ENCODE measurements around the gene CCP110. TPM values are rescaled to one million over a fixed set of nuclear protein-coding genes. Genes with fewer than 3 reads are reported as not detected.

The CCP110 gene
- total RNA-seq, 1 experiment from 2014 or later, result 21.6 TPM

- no peak overlapping the region for H3K27ac ChIP-seq (ENCODE audit: insufficient read length, low read depth, low read length)
- H2BK120ac ChIP-seq (ENCODE audit: low read depth, low read length, poor library complexity, severe bottlenecking), result no peak overlapping the region
- H3K23ac ChIP-seq (ENCODE audit: insufficient read length, low read depth, low read length), result no peak overlapping the region
- peaks cover 1% of the 10 kb centered on the region for H3K23me2 ChIP-seq (ENCODE audit: insufficient read length, low read depth, low read length, poor library complexity, severe bottlenecking)
- H3K18ac ChIP-seq (ENCODE audit: insufficient read length, low read depth, low read length), result no peak overlapping the region
- H2BK12ac ChIP-seq (ENCODE audit: insufficient read length, low read depth, low read length), result no peak overlapping the region
- no CpG with 5 or more reads among the region's 2 CpGs for WGBS (ENCODE audit: extremely low coverage, insufficient read length, low lambda C conversion rate)
- Mint-ChIP-seq H3K9me3 (no peaks in the 10 kb centered on the region), H3K36me3 (ENCODE audit: insufficient read depth in 1 of 3, low read depth in 3 of 3) (peaks cover 34 to 60% (median 52%) of the 10 kb centered on the region in 3 experiments), H3K27ac (no peak overlapping the region), H3K27me3 (ENCODE audit: low read depth) (no peaks in the 10 kb centered on the region), H3K4me3 (no peak overlapping the region), H3K4me1 (peaks cover 10 to 12% of the 10 kb centered on the region in 2 experiments)
- H3K79me2 ChIP-seq (ENCODE audit: insufficient read depth, low read length), result peaks cover 3% of the 10 kb centered on the region; the same call in 1 of the 2 replicates
- H3K27me3 ChIP-seq (ENCODE audit: insufficient read depth, low read length), result no peaks in the 10 kb centered on the region
- H4K5ac ChIP-seq (ENCODE audit: insufficient read length, low read depth, low read length), result no peak overlapping the region
- H4K8ac ChIP-seq (replicated peaks; ENCODE audit: insufficient read length, low read depth, low read length), result no peak overlapping the region
- no peaks in the 10 kb centered on the region for H3K4me1 ChIP-seq (ENCODE audit: insufficient read depth, low read length)
- no peaks in the 10 kb centered on the region for H3K79me1 ChIP-seq (ENCODE audit: insufficient read depth, low read depth, low read length, poor library complexity, severe bottlenecking)
- no peaks in the 10 kb centered on the region for H4K20me1 ChIP-seq (ENCODE audit: control insufficient read depth, insufficient read depth, insufficient read length)
- no peak overlapping the region for H3K4ac ChIP-seq (ENCODE audit: low read depth, low read length)
- H3K9ac ChIP-seq (ENCODE audit: extremely low read depth, insufficient read length, low read length), result no peak overlapping the region
- H2BK5ac ChIP-seq (ENCODE audit: insufficient read length, low read length), result no peak overlapping the region
- H2BK20ac ChIP-seq (ENCODE audit: low read depth, low read length, poor library complexity, severe bottlenecking), result no peak overlapping the region
- H3K56ac ChIP-seq (ENCODE audit: insufficient read length, low read depth, low read length), result no peak overlapping the region
- DNase-seq, result no peak
- H2AK5ac ChIP-seq (ENCODE audit: insufficient read length, low read length), result no peak overlapping the region
- H2BK15ac ChIP-seq (ENCODE audit: low read depth, low read length), result no peak overlapping the region
- H2AFZ ChIP-seq (ENCODE audit: low read length), result no peak overlapping the region
- no peak overlapping the region for H3K4me2 ChIP-seq (ENCODE audit: insufficient read depth, insufficient read length, low read length)
- H3K14ac ChIP-seq (ENCODE audit: insufficient read depth, low read length), result no peak overlapping the region
- no peak overlapping the region for H3T11ph ChIP-seq (ENCODE audit: low read length)
- H4K91ac ChIP-seq (ENCODE audit: insufficient read length, low read depth, low read length), result no peak overlapping the region
- no peak for TF ChIP-seq CTCF (conservative IDR thresholded peaks at IDR 0.05)
- H3K9me3 ChIP-seq (ENCODE audit: control insufficient read depth, low read depth, low read length), result no peaks in the 10 kb centered on the region
These were observed 8.0 kb upstream of the CCP110 start for GRCh38 chr16:19515757-19516156.

Data from H9 (cell line).